Measurements from ENCODE around the gene HMCN2.

DNA sequence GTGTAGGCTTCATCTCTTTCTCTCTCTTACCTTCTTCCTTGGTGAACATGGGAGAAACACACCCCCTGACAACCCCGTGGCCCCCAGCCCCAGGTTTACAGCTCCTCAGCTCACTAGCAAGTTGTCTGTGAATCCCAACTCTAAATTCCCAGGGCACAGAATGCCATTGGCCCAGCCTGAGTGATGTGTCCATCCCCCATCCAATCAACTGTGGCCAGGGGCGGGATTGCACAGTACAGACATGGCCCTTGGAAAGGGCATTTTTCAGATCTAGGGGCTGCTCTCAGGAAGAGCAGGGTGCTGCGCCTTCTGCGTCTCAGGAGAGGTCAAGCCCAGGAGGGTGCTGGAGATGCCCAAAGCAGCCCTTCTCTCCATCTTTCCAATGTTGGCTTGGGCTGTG is 131.0 kb downstream of the HMCN2 start:
- TF ChIP-seq POLR2A (IDR thresholded peaks at IDR 0.05) (no peak), POLR2AphosphoS5 (IDR thresholded peaks at IDR 0.05) (no peak), EP300 (IDR thresholded peaks at IDR 0.05) (no peak)

All from stomach (tissue), 4 donors.